Vagina (tissue), 2 donors: Measurements from ENCODE around the gene HHATL.

Source experiments
- POLR2AphosphoS5 ChIP-seq, 2 donors: sonication (generic); formaldehyde crosslinking; IDR thresholded peaks; one replicate each; pipeline ENCODE4 v1.9.0; 2017; ENCODE audit warnings: antibody characterized with exemption in 2 of 2, mild to moderate bottlenecking in 2 of 2, low read depth in 1 of 2; ENCODE audit not compliant: insufficient read depth in 1 of 2
- TF ChIP-seq, protein P1 (sequence below), 3 experiments: fragments of 450-650 bp in 2 of 3; fragments of 200-600 bp in 1 of 3; sonication (generic) in 1 of 3; IDR thresholded peaks; one replicate each; pipeline ENCODE4 v1.5.1; 2017 to 2019; ENCODE audit warnings: antibody characterized with exemption in 3 of 3, mild to moderate bottlenecking in 2 of 3, moderate library complexity in 2 of 3

DNA sequence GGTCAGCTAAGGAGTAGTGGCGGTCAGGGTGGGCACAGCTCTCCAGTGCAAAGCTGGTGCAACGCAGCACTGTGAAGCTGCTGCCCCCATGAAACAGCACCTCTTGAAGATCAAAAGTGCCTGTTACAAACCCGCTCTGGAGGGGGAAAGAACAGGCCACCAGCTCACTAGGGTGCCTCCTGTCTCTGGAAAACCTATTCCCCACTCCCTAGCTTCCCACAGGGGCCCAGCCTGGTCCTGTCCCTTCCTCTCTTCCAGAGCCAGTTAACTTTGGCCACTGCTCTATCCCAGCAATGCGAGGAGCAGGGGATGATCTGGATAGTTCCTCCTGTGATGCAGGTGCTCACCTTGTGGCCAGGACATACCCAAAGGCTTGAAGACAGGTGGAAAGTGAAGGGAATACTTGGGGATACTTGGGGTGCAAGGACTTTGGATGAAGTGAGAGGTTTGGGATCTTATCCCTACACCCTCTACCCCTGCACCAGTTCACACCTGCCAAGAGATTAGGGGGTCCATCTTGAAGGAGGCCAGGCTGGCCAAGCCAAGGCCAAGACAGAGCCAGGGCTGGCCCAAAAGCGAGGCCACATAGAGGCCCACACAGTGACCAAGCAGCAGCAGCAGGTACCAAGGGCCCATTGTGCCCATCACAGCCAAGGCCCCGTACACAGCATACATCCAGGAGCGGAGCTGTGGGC lies 4.2 kb downstream of the HHATL start:
- TF ChIP-seq, protein P1, sequence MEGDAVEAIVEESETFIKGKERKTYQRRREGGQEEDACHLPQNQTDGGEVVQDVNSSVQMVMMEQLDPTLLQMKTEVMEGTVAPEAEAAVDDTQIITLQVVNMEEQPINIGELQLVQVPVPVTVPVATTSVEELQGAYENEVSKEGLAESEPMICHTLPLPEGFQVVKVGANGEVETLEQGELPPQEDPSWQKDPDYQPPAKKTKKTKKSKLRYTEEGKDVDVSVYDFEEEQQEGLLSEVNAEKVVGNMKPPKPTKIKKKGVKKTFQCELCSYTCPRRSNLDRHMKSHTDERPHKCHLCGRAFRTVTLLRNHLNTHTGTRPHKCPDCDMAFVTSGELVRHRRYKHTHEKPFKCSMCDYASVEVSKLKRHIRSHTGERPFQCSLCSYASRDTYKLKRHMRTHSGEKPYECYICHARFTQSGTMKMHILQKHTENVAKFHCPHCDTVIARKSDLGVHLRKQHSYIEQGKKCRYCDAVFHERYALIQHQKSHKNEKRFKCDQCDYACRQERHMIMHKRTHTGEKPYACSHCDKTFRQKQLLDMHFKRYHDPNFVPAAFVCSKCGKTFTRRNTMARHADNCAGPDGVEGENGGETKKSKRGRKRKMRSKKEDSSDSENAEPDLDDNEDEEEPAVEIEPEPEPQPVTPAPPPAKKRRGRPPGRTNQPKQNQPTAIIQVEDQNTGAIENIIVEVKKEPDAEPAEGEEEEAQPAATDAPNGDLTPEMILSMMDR (IDR thresholded peaks at IDR 0.05): no peak
- no peak for TF ChIP-seq POLR2AphosphoS5 (IDR thresholded peaks at IDR 0.05; ENCODE audit: insufficient read depth in 1 of 2, low read depth in 1 of 2)
